GM19468 (cell line): Measurements from ENCODE around the gene APOD.

ENCODE experiments used
- ATAC-seq: cut with Tn5 transposase; IDR thresholded peaks from one replicate; pipeline ENCODE4 v1.9.1; 2021; ENCODE audit warnings: mild to moderate bottlenecking, moderate library complexity, moderate number of reproducible peaks; ENCODE audit not compliant: unreplicated experiment; ENCODE audit errors: extremely low read depth

The APOD gene

DNA sequence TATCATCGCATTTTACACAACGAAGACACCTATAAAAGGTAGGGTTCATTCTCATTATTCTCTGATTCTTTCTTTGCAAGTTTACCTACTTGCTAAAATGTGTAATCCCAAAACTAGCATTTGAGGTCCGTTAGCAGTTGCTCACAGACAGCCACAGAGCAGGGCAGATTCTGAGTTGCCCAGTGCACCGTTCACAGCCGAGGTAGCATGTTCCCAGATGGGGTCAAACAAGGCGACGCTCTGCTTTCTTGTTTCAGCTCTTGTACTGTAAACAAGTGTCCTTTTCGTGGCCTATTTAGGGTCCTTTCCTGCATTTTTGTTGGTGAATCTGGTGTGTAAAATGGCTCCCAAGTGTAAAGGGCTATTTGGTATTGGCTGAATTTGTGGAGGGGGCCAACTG lies 43.7 kb downstream of the APOD start:
- no peak for ATAC-seq

GRCh38 chr3:195539479-195539878 lies 44.3 kb downstream of the APOD start:
- ATAC-seq = no peak

GRCh38 chr3:195537995-195538394 lies 45.7 kb downstream of the APOD start:
- ATAC-seq = peak; percentile 65

DNA sequence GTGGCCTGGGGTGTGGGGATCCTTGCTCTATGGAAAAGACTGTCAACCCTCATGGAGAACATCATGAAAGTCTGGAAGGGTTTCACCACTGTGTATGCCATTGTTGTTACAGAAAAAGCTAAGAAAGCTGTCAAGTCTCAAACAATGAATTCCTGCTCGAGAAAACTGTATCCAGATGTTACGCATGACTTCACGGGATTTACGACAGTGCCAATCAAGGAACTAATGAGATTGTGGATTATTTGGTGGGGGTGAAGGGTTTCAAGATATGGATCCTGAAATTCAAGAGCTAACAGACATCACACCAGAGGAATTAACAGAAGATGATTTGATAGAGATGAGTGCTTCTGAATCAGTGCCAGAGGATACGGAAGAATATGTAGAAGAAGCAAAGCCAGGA lies 48.4 kb downstream of the APOD start:
- no peak for ATAC-seq

- no peak for ATAC-seq
Observed at GRCh38 chr3:195532834-195533233, 50.9 kb downstream of the APOD start.

DNA sequence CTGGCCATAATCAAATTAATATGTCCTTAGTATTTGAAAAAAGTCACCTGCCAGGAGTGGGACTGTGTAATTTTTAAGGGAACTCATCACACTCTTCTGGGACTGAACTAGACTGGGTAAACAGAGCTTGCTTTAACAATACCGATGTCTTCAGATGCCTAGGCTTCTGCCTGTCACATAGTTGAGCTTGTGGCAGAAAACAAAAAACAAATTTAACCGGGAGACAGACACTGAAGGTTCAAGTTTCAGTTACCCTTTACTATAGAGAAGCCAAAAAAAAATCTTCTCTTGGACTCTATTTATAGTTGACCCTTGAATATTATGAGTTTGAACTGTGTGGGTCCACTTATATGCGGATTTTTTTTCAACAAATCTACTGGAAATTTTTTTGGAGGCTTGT lies 51.4 kb downstream of the APOD start:
- no peak for ATAC-seq

- no peak for ATAC-seq
Observed at GRCh38 chr3:195531683-195532082, 52.1 kb downstream of the APOD start.

DNA sequence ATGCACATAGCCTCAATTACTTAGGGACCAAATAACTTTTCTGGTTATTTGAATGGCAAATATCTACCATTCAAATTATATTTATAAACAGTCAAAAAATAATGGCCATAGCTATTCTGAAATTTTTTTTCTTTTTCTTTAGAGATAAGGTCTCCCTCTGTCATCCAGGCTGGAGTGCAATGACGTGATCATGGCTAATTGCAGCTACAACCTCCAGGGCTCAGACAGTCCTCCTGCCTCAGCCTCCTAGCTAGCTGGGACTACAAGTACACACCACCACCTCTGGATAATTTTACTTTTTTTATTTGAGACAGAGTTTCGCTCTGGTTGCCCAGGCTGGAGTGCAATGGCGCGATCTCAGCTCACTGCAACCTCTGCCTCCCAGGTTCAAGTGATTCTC lies 57.2 kb downstream of the APOD start:
- no peak for ATAC-seq

DNA sequence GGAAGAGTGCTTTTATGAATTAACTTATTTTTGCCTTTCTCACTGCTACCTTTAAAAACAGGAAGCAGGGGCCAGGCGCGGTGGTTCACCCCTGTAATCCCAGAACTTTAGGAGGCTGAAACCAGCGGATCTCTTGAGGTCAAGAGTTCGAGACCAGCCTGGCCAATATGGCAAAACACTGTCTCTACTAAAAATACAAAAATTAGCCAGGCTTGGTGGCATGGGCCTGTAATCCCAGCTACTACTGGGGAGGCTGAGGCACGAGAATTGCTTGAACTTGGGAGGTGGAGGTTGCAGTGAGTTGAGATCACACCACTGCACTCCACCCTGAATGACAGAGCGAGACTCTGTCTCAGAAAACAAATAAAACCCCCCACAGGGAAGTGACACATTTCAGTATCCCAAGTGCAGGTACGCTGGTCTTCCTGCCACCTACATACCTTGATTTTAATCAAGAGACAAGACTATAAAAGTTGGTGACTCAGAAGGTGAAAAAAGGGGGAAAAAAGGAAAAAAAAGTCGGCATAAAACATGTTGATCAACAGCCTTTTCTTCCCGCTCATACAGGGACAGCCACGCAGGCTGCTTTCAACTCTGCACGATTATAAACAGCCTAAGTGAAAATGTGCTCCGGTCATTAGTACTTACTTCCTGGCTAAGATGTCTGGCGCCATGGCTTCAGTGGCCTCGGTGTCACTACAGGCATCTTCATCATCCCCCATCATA lies 59.4 kb downstream of the APOD start:
- ATAC-seq = no peak

DNA sequence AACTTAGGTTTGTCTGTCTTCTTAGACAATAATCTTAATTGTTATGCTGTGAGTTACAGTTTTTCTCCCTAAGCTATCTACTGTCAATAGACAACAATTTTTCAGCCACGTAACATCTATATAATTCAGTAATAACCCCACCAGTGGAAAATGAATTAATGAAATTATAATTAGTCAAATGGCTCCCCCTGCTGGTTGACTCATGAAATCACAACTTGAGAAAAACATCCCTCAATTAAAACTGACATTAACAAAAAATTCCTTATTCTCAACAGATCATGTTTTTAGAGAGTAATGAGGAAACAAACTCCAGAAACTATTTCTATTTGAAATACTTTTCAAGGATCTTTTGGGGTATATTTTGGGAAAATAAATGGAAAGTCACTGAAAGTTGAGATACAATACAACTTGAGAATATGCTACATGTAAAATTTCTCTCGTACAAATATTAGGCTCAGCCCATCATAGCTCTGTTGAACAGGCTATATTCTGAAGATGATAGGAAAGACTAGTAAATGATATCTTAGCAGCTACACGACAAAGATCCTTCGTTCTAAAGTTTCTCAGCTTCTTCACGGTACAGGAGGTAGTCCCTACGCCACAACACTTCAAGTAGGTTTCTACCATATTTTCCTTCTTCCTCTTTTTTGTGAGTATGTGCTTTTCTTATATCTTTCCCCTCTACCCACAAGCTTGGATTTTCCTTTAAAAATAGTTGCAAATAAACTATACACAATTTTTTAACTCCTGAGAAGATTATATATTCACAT lies 61.3 kb downstream of the APOD start:
- no peak for ATAC-seq
